Astrocyte (in vitro differentiated cells and primary cell): ENCODE measurements around the gene BRSK1. TPM values are rescaled to one million over a fixed set of nuclear protein-coding genes. Genes with fewer than 3 reads are reported as not detected.

Experiments
- DNase-seq: peaks from one replicate; pipeline ENCODE4 v3.0.0-alpha.2; 2010; ENCODE audit warnings: low read depth
- FAIRE-seq: peaks from 2 replicates; lab custom pipeline; 2011; peaks lifted over from hg19 to GRCh38; lab: Jason Lieb, UNC
- H2AFZ ChIP-seq: 2 replicates; pipeline ENCODE4 v1.6.0; 2012; ENCODE audit warnings: low read depth, low read length, inconsistent platforms
- H3K27ac ChIP-seq: 2 replicates; pipeline ENCODE4 v1.5.1; 2011; ENCODE audit warnings: low read depth, low read length, inconsistent platforms
- H3K27me3 ChIP-seq: 2 replicates; pipeline ENCODE4 v1.6.0; 2011; ENCODE audit warnings: low read length, inconsistent platforms; ENCODE audit not compliant: insufficient read depth
- H3K36me3 ChIP-seq: 2 replicates; pipeline ENCODE4 v1.5.1; 2011; ENCODE audit warnings: low read length, inconsistent platforms; ENCODE audit not compliant: insufficient read depth
- H3K4me1 ChIP-seq: 2 replicates; pipeline ENCODE4 v1.5.1; 2011; ENCODE audit warnings: low read length, inconsistent platforms; ENCODE audit not compliant: insufficient read depth
- H3K4me2 ChIP-seq: 2 replicates; pipeline ENCODE4 v1.6.0; 2012; ENCODE audit warnings: low read length, inconsistent platforms
- H3K4me3 ChIP-seq: 2 replicates; pipeline ENCODE4 v1.5.1; 2011; ENCODE audit warnings: low read depth, mild to moderate bottlenecking, low read length, inconsistent platforms; ENCODE audit not compliant: insufficient read depth
- H3K79me2 ChIP-seq: 2 replicates; pipeline ENCODE4 v1.6.0; 2012; ENCODE audit warnings: mild to moderate bottlenecking, low read length, inconsistent platforms; ENCODE audit not compliant: insufficient read depth
- H3K9ac ChIP-seq: 2 replicates; pipeline ENCODE4 v1.6.0; 2012; ENCODE audit warnings: mild to moderate bottlenecking, low read length, inconsistent platforms
- H3K9me3 ChIP-seq: 2 replicates; pipeline ENCODE4 v1.5.1; 2012; ENCODE audit warnings: low read depth, mild to moderate bottlenecking, low read length, inconsistent platforms; ENCODE audit not compliant: insufficient read depth
- H4K20me1 ChIP-seq: 2 replicates; pipeline ENCODE4 v1.6.0; 2012; ENCODE audit warnings: low read length, inconsistent platforms; ENCODE audit not compliant: insufficient read depth
- H3K27ac Mint-ChIP-seq: one replicate; pipeline ENCODE4 v1.8.0; 2021; ENCODE audit warnings: mild to moderate bottlenecking, mixed read lengths; ENCODE audit not compliant: unreplicated experiment
- H3K27me3 Mint-ChIP-seq: one replicate; pipeline ENCODE4 v1.8.0; 2021; ENCODE audit warnings: low read depth, mixed read lengths; ENCODE audit not compliant: unreplicated experiment
- H3K36me3 Mint-ChIP-seq: one replicate; pipeline ENCODE4 v1.8.0; 2021; ENCODE audit warnings: low read depth, mixed read lengths; ENCODE audit not compliant: unreplicated experiment
- H3K4me1 Mint-ChIP-seq: one replicate; pipeline ENCODE4 v1.8.0; 2021; ENCODE audit warnings: low read depth, mixed read lengths; ENCODE audit not compliant: unreplicated experiment
- H3K4me3 Mint-ChIP-seq: one replicate; pipeline ENCODE4 v1.8.0; 2021; ENCODE audit warnings: mild to moderate bottlenecking, moderate library complexity, mixed read lengths; ENCODE audit not compliant: unreplicated experiment
- H3K9me3 Mint-ChIP-seq: one replicate; pipeline ENCODE4 v1.8.0; 2021; ENCODE audit warnings: mild to moderate bottlenecking, mixed read lengths; ENCODE audit not compliant: unreplicated experiment
- EZH2 ChIP-seq: IDR thresholded peaks from 2 replicates; pipeline ENCODE4 v1.6.1; 2012; ENCODE audit warnings: mild to moderate bottlenecking, low read length, inconsistent platforms; ENCODE audit not compliant: insufficient read depth
- total RNA-seq: library from RNA; stranded (reverse); gene quantifications from 2 replicates; pipeline ENCODE4 v1.2.1, GENCODE V29; 2021
- TF ChIP-seq, protein P1 (sequence below): IDR thresholded peaks from 2 replicates; pipeline ENCODE4 v1.5.1; 2011; ENCODE audit warnings: low read depth, mild to moderate bottlenecking, inconsistent platforms, low read length, moderate library complexity; ENCODE audit not compliant: insufficient read depth

The BRSK1 gene
- total RNA-seq, 1 donor from 2014 or later = 18.8 TPM

DNA sequence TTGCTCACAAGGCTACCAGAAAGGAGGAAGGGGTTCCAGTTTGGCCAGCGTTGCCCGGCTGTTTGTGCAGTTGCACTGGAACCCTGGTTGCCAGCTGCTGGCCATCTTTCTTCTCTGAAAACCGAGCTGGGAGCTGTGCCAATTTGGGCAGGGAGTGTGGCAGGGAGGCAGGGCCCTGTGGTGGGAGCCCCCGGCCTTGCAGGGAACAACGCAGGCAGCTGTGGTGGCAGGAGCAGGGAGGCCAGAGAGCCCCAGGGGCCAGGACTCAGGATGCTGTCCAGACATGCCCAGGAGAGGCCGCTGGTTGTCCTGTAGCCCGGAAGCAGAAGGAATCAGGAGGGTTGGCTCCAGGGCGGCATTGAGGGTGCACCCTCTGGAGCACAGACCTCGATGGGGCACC is 60.6 kb downstream of the BRSK1 start:
- H3K9ac ChIP-seq = no peak overlapping the region
- peaks cover 18% of the 10 kb centered on the region for H3K4me1 ChIP-seq
- no peaks in the 10 kb centered on the region for H3K36me3 ChIP-seq
- TF ChIP-seq EZH2 = no peak
- TF ChIP-seq, protein P1, sequence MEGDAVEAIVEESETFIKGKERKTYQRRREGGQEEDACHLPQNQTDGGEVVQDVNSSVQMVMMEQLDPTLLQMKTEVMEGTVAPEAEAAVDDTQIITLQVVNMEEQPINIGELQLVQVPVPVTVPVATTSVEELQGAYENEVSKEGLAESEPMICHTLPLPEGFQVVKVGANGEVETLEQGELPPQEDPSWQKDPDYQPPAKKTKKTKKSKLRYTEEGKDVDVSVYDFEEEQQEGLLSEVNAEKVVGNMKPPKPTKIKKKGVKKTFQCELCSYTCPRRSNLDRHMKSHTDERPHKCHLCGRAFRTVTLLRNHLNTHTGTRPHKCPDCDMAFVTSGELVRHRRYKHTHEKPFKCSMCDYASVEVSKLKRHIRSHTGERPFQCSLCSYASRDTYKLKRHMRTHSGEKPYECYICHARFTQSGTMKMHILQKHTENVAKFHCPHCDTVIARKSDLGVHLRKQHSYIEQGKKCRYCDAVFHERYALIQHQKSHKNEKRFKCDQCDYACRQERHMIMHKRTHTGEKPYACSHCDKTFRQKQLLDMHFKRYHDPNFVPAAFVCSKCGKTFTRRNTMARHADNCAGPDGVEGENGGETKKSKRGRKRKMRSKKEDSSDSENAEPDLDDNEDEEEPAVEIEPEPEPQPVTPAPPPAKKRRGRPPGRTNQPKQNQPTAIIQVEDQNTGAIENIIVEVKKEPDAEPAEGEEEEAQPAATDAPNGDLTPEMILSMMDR = no peak
- Mint-ChIP-seq H3K27me3 (no peaks in the 10 kb centered on the region), H3K4me3 (no peak overlapping the region), H3K36me3 (peaks cover 15% of the 10 kb centered on the region), H3K4me1 (peaks cover 18% of the 10 kb centered on the region), H3K9me3 (peaks cover 2% of the 10 kb centered on the region), H3K27ac (no peak overlapping the region)
- no peak overlapping the region for H3K27ac ChIP-seq
- H3K27me3 ChIP-seq = no peaks in the 10 kb centered on the region
- H3K79me2 ChIP-seq = peaks cover 10% of the 10 kb centered on the region
- no peak overlapping the region for H3K4me2 ChIP-seq
- no peak overlapping the region for H2AFZ ChIP-seq
- H4K20me1 ChIP-seq = peaks cover 6% of the 10 kb centered on the region
- DNase-seq = no peak
- H3K9me3 ChIP-seq = no peaks in the 10 kb centered on the region
- H3K4me3 ChIP-seq = no peak overlapping the region
- no peak for FAIRE-seq

DNA sequence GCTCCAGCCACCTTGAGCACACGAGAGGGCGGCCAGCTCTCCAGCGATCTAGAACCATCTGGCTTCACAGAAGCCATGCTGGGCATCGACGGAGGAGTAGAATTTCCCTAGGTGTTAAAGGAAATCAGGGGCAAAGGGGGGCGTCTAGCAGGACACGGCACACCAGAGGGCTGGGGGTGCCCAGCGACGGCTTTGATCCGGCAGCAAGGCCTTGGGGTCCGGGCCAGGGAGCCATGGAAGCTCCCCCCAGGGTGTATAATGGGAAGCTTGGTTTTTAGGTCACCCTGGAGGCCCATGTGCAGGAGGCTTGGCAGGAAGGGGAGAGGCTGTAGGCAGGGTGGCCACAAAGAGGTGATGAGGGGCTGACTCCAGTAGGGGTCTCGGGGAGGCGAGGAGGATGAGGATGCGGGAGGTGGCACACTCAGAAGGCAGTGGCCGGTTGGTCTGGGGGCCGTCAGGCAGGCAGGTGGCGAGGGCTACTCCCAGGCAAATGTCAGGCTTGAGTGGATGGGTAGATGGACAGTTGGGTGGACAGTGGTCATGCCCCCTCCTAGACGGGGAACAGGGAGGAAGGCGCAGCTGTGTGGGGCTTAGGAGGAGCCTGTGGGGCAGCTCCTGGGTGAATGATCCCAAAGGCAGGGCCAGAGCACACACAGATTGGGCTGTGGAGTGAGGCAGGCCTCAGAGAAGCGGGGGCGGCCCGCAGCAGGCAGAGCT is 61.5 kb downstream of the BRSK1 start:
- no peak overlapping the region for H3K27ac ChIP-seq
- H3K4me3 Mint-ChIP-seq = no peak overlapping the region
- no peak overlapping the region for H3K27ac Mint-ChIP-seq
- H3K79me2 ChIP-seq = peaks cover 7% of the 10 kb centered on the region
- no peaks in the 10 kb centered on the region for H3K27me3 Mint-ChIP-seq
- TF ChIP-seq, protein P1 = no peak
- no peak for TF ChIP-seq EZH2
- H2AFZ ChIP-seq = no peak overlapping the region
- H3K9me3 ChIP-seq = no peaks in the 10 kb centered on the region
- peaks cover 15% of the 10 kb centered on the region for H3K4me1 ChIP-seq
- FAIRE-seq = no peak
- no peak overlapping the region for H3K4me2 ChIP-seq
- no peak overlapping the region for H3K9ac ChIP-seq
- H3K4me3 ChIP-seq = no peak overlapping the region
- DNase-seq = no peak
- H3K27me3 ChIP-seq = no peaks in the 10 kb centered on the region
- no peaks in the 10 kb centered on the region for H3K9me3 Mint-ChIP-seq
- peaks cover 6% of the 10 kb centered on the region for H4K20me1 ChIP-seq
- H3K36me3 Mint-ChIP-seq = peaks cover 15% of the 10 kb centered on the region
- peaks cover 18% of the 10 kb centered on the region for H3K4me1 Mint-ChIP-seq
- no peaks in the 10 kb centered on the region for H3K36me3 ChIP-seq
